OCI-LY3 (cell line): ENCODE data around the gene FAH.

Source experiments
- CTCF ChIP-seq: fragments of 200-600, 300-600 bp; sonication (generic); IDR thresholded peaks from 2 replicates; pipeline ENCODE4 v1.5.1; 2014; ENCODE audit warnings: antibody characterized with exemption, low read length, low read depth
- EZH2phosphoT487 ChIP-seq: fragments of 200-600 bp; shearing (Covaris generic); IDR thresholded peaks from 2 replicates; pipeline ENCODE4 v1.6.1; 2018; ENCODE audit warnings: antibody characterized with exemption, mixed run types, low read depth

- TF ChIP-seq CTCF (no peak), EZH2phosphoT487 (no peak)
Observed at GRCh38 chr15:80175436-80175835, 22.6 kb downstream of the FAH start.
